Measurements from ENCODE around the gene GALNT12.

DNA sequence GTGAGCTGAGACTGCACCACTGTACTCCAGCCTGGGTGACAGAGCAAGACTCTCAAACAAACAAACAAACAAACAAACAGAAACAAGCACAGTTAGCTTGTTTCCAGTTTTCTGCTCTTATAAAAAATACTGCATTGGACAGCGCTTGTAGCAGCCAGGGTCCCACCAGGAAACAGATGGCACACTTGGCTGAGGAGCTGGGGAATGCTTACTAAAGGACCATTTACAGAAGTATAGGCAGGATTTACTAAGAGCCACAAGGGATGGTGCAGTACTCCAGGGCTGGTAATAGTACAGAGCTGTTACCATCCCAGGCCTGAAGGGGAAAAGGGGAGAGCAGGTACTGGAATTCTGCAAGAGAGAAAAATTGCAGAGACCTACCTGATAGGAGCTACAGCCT lies 5.9 kb upstream of the GALNT12 start:
- TF ChIP-seq SP1 (IDR thresholded peaks at IDR 0.05; ENCODE audit: low read depth) = no peak
- no peak for TF ChIP-seq POLR2AphosphoS5 (IDR thresholded peaks at IDR 0.05; ENCODE audit: low read depth, low read length)
- TF ChIP-seq RAD21 (IDR thresholded peaks at IDR 0.05; ENCODE audit: low read depth) = no peak
- TF ChIP-seq, protein P1, sequence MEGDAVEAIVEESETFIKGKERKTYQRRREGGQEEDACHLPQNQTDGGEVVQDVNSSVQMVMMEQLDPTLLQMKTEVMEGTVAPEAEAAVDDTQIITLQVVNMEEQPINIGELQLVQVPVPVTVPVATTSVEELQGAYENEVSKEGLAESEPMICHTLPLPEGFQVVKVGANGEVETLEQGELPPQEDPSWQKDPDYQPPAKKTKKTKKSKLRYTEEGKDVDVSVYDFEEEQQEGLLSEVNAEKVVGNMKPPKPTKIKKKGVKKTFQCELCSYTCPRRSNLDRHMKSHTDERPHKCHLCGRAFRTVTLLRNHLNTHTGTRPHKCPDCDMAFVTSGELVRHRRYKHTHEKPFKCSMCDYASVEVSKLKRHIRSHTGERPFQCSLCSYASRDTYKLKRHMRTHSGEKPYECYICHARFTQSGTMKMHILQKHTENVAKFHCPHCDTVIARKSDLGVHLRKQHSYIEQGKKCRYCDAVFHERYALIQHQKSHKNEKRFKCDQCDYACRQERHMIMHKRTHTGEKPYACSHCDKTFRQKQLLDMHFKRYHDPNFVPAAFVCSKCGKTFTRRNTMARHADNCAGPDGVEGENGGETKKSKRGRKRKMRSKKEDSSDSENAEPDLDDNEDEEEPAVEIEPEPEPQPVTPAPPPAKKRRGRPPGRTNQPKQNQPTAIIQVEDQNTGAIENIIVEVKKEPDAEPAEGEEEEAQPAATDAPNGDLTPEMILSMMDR (IDR thresholded peaks at IDR 0.05 in 2 of 3, conservative IDR thresholded peaks at IDR 0.05 in 1 of 3; ENCODE audit: borderline replicate concordance in 1 of 3, insufficient read depth in 1 of 3, low read depth in 2 of 3, low read length in 2 of 3) = no peak
